HEK293T (cell line): ENCODE results near the gene STK16.

ENCODE experiments used
- ARNT ChIP-seq: fragments of 450-650 bp; IDR thresholded peaks from 2 replicates; pipeline ENCODE4 v1.6.1; 2017; ENCODE audit warnings: mild to moderate bottlenecking
- FOXA1 ChIP-seq: fragments of 450-650 bp; IDR thresholded peaks from 2 replicates; pipeline ENCODE4 v1.6.1; 2016; ENCODE audit warnings: mild to moderate bottlenecking

DNA sequence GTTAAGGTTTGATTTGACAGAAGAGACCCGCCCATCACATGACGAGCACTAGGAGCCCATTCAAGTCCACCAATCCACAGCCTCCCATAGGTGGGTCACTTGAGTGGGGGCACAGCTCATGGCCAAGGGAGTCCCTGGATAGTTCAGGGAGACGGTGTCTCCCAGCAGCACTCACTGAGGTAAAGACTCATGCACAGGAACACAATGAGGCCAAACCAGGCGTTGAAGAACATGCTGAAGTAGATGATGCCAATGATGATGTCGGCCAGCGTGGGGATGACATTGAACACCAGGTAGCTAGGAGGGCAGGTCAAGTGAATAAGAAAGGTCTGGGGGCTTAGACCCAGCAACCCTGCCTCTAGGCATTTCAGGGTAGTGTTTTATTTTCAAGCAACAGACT lies 30.5 kb upstream of the STK16 start:
- TF ChIP-seq ARNT, result no peak
- no peak for TF ChIP-seq FOXA1
